Thyroid gland (tissue), 4 donors: ENCODE results near the gene PEX14.

ENCODE experiments used
- POLR2A ChIP-seq, 2 donors: fragments of 450-650 bp; IDR thresholded peaks; one replicate each; pipeline ENCODE4 v1.6.1; 2017; ENCODE audit warnings: antibody characterized with exemption in 2 of 2, mild to moderate bottlenecking in 2 of 2, moderate library complexity in 1 of 2
- TF ChIP-seq, protein P1 (sequence below), 6 experiments: fragments of 200-600 bp in 3 of 6; fragments of 450-650 bp in 3 of 6; sonication (generic) in 3 of 6; IDR thresholded peaks; one replicate each; pipeline ENCODE4 v1.5.1; 2016 to 2019; ENCODE audit warnings: antibody characterized with exemption in 6 of 6, mild to moderate bottlenecking in 2 of 6, inconsistent platforms in 1 of 6, moderate library complexity in 1 of 6

DNA sequence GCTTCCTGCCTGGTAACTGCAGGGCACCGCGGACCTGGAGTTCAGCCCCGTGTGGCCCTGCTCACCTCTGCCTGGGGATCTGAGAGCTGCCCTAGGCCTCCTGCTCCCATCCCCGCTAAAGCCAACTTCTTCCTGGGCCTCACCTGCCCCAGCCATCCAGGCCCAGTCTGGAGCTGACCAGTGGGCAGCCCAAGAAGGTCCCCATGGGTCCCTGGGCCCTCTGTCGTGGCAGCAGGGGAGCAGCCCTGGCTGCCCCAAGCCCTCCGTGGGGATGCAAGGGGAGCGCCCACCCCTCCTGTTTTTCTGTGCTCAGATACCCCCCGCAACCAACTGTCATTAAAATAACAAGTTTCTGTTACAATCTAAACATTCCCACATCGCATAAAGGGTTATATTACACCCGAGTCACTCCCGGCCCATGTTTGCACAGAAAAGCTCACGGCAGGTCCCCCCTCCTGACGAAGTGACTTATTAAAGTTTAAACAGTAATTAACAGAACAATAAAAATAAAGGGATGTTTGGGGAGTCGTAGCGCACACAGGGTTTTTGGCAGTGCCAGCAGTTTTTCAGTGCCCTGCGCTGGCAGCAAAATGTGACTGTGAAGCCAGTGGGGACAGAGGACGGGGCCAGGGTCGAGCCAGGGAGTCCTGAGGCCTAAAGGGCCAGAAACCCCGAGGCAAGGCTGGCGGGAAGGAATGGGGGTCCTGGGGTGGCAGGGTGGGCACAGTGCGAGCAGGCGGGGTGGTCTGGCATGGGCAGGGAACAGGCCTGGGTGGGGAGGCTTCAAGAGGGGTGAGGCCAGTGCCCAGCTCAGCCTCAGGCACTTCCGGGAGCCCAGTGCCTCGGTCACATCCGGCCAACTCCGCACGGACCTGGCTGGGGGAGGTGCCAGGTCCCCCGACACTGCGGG is 200.2 kb downstream of the PEX14 start:
- TF ChIP-seq, protein P1, sequence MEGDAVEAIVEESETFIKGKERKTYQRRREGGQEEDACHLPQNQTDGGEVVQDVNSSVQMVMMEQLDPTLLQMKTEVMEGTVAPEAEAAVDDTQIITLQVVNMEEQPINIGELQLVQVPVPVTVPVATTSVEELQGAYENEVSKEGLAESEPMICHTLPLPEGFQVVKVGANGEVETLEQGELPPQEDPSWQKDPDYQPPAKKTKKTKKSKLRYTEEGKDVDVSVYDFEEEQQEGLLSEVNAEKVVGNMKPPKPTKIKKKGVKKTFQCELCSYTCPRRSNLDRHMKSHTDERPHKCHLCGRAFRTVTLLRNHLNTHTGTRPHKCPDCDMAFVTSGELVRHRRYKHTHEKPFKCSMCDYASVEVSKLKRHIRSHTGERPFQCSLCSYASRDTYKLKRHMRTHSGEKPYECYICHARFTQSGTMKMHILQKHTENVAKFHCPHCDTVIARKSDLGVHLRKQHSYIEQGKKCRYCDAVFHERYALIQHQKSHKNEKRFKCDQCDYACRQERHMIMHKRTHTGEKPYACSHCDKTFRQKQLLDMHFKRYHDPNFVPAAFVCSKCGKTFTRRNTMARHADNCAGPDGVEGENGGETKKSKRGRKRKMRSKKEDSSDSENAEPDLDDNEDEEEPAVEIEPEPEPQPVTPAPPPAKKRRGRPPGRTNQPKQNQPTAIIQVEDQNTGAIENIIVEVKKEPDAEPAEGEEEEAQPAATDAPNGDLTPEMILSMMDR (IDR thresholded peaks at IDR 0.05) = no peak
- no peak for TF ChIP-seq POLR2A (IDR thresholded peaks at IDR 0.05)
